ENCODE data around the gene RPL29.

- TF ChIP-seq EGR1 (IDR thresholded peaks at IDR 0.05) (no peak), MAX (IDR thresholded peaks at IDR 0.05) (no peak), CEBPB (IDR thresholded peaks at IDR 0.05) (no peak), REST (IDR thresholded peaks at IDR 0.05; ENCODE audit: low read depth) (no peak), EP300 (IDR thresholded peaks at IDR 0.05; ENCODE audit: borderline replicate concordance) (no peak)
These were observed 21.3 kb downstream of the RPL29 start for GRCh38 chr3:51974277-51974962.
